HepG2 (cell line): ENCODE data around the gene SLC22A12. TPM values are rescaled to one million over a fixed set of nuclear protein-coding genes. Genes with fewer than 3 reads are reported as not detected.

Experiments used
- ATAC-seq: fragments of 200-7000 bp; cut with Tn5 transposase; 3 replicates; pipeline ENCODE4 v1.9.1; 2020; ENCODE audit warnings: mild to moderate bottlenecking, moderate library complexity
- BruUV-seq: library from RNA; stranded (reverse); fragments of 400-500 nt; replicated peaks from 2 replicates; lab custom pipeline; 2021; lab: Mats Ljungman, UMichigan
- CTCF ChIA-PET: fragments of 300-600 bp; formaldehyde crosslinking; extraction: SDS; loops from one replicate; lab custom pipeline; 2021; ENCODE audit warnings: low total read pairs, inconsistent platforms, low intra/inter-chr PET ratio; lab: Yijun Ruan, JAX
- POLR2A ChIA-PET: fragments of 350-600 bp; sonication (Branson Sonifier 250); formaldehyde crosslinking; loops from one replicate; lab custom pipeline; 2020; ENCODE audit warnings: antibody characterized with exemption, inconsistent platforms; lab: Yijun Ruan, JAX
- DNase-seq: peaks from one replicate; pipeline ENCODE4 v3.0.0-alpha.2; 2015; ENCODE audit warnings: low spot score
- FAIRE-seq: peaks from 3 replicates; lab custom pipeline; 2011; peaks lifted over from hg19 to GRCh38; lab: Jason Lieb, UNC
- H2AFZ ChIP-seq: one replicate; pipeline ENCODE4 v1.6.1; 2011; ENCODE audit warnings: low read length, inconsistent platforms
- H3K27ac ChIP-seq: fragments of 300-600 bp; 3 replicates; pipeline ENCODE4 v1.8.0; 2011; ENCODE audit warnings: mixed run types, mild to moderate bottlenecking, mixed read lengths, low read length, inconsistent platforms; ENCODE audit not compliant: insufficient read depth; ENCODE audit errors: extremely low read length
- H3K27me3 ChIP-seq, 2 experiments: fragments of 200-600 bp in 1 of 2; 2 replicates in 1 of 2; 3 replicates in 1 of 2; pipeline versions ENCODE4 v1.6.0 to v1.8.0; 2011; ENCODE audit warnings: low read length in 2 of 2, mild to moderate bottlenecking in 2 of 2, moderate library complexity in 2 of 2, inconsistent platforms in 1 of 2; ENCODE audit not compliant: insufficient read depth in 2 of 2, control insufficient read depth in 1 of 2
- H3K36me3 ChIP-seq, 2 experiments: fragments of 200-600 bp in 1 of 2; replicated peaks in 1 of 2; 2 replicates in 1 of 2; 3 replicates in 1 of 2; pipeline versions ENCODE4 v1.5.1 to v1.8.0; 2011; ENCODE audit warnings: low read length in 2 of 2, inconsistent platforms in 1 of 2; ENCODE audit not compliant: insufficient read depth in 2 of 2, control insufficient read depth in 1 of 2
- H3K4me1 ChIP-seq: 2 replicates; pipeline ENCODE4 v1.5.1; 2012; ENCODE audit warnings: low read length, inconsistent platforms; ENCODE audit not compliant: insufficient read depth
- H3K4me2 ChIP-seq: 2 replicates; pipeline ENCODE4 v1.6.0; 2011; ENCODE audit warnings: low read depth, low read length, inconsistent platforms
- H3K4me3 ChIP-seq, 3 experiments: fragments of 200-600 bp in 1 of 3; sonication (generic), shearing (Covaris generic) in 1 of 3; replicated peaks in 1 of 3; 2 replicates each; pipeline ENCODE4 v1.5.1; 2011 to 2016; ENCODE audit warnings: low read length in 3 of 3, inconsistent platforms in 2 of 3, low read depth in 2 of 3, mild to moderate bottlenecking in 2 of 3, control low read depth in 1 of 3, mixed read lengths in 1 of 3; ENCODE audit not compliant: insufficient read depth in 1 of 3
- H3K79me2 ChIP-seq: one replicate; pipeline ENCODE4 v1.6.1; 2011; ENCODE audit warnings: low read length, inconsistent platforms; ENCODE audit not compliant: insufficient read depth
- H3K9ac ChIP-seq: 2 replicates; pipeline ENCODE4 v1.6.0; 2011; ENCODE audit warnings: mild to moderate bottlenecking, low read depth, low read length, inconsistent platforms; ENCODE audit not compliant: insufficient read depth
- H3K9me3 ChIP-seq: 2 replicates; pipeline ENCODE4 v1.5.1; 2012; ENCODE audit warnings: mild to moderate bottlenecking, low read length
- H4K20me1 ChIP-seq: 2 replicates; pipeline ENCODE4 v1.6.0; 2011; ENCODE audit warnings: inconsistent platforms, mild to moderate bottlenecking, low read length, moderate library complexity; ENCODE audit not compliant: insufficient read depth
- HNRNPUL1 ChIP-seq: fragments of 200-400 bp; formaldehyde crosslinking; IDR thresholded peaks from 2 replicates; pipeline ENCODE4 v1.6.1; 2017; ENCODE audit warnings: low read depth, mild to moderate bottlenecking, low read length, moderate library complexity
- KLF12 ChIP-seq: sonication (generic); formaldehyde crosslinking; IDR thresholded peaks from 2 replicates; pipeline ENCODE4 v1.4.0; 2020; ENCODE audit warnings: missing genetic modification reagents, borderline replicate concordance
- MED1 ChIP-seq: sonication (generic); formaldehyde crosslinking; IDR thresholded peaks from 2 replicates; pipeline ENCODE4 v1.4.0; 2020; ENCODE audit warnings: missing genetic modification reagents
- NR3C1 ChIP-seq: sonication (generic); formaldehyde crosslinking; IDR thresholded peaks from 2 replicates; pipeline ENCODE4 v1.4.0; 2020; ENCODE audit warnings: missing genetic modification reagents
- TRAFD1 ChIP-seq: sonication (generic); formaldehyde crosslinking; IDR thresholded peaks from 2 replicates; pipeline ENCODE4 v1.5.1; 2020; ENCODE audit warnings: missing genetic modification reagents, mild to moderate bottlenecking, borderline replicate concordance
- ZFYVE20 ChIP-seq: sonication (generic); formaldehyde crosslinking; IDR thresholded peaks from 2 replicates; pipeline ENCODE4 v1.8.0; 2023; ENCODE audit warnings: low read depth, mild to moderate bottlenecking, moderate library complexity, missing genetic modification reagents, borderline replicate concordance
- ZNF180 ChIP-seq: sonication (generic); formaldehyde crosslinking; IDR thresholded peaks from 2 replicates; pipeline ENCODE4 v1.4.0; 2020; ENCODE audit warnings: low read depth, missing genetic modification reagents, borderline replicate concordance
- ZNF205 ChIP-seq: IDR thresholded peaks from 2 replicates; pipeline ENCODE4 v1.6.1; 2018; ENCODE audit warnings: missing biosample characterization, missing genetic modification reagents
- ZNF644 ChIP-seq: IDR thresholded peaks from 2 replicates; pipeline ENCODE4 v1.6.1; 2016; ENCODE audit warnings: low read depth
- ZNF761 ChIP-seq: sonication (generic); formaldehyde crosslinking; conservative IDR thresholded peaks from 2 replicates; pipeline ENCODE4 v1.4.0; 2020; ENCODE audit warnings: mild to moderate bottlenecking, missing genetic modification reagents
- ZNF879 ChIP-seq: sonication (generic); formaldehyde crosslinking; IDR thresholded peaks from 2 replicates; pipeline ENCODE4 v1.8.1; 2023; ENCODE audit warnings: missing genetic modification reagents
- WGBS: methylation state at CpG from one replicate; pipeline ENCODE4 v1.1.6; 2017; ENCODE audit warnings: low lambda C conversion rate; 5-methylcytosine and 5-hydroxymethylcytosine counted together
- in situ Hi-C: cut with HindIII; loops from 2 replicates; pipeline ENCODE4 v1.10.0; 2017; ENCODE audit warnings: low pct_unique_long_range_greater_than_20kb; ENCODE audit not compliant: extremely low pct_ligation_motif_present
- intact Hi-C: fragments of 100-400 bp; cut with micrococcal nuclease; formaldehyde crosslinking; loops from one replicate; pipeline ENCODE4 v1.10.0; 2022; ENCODE audit not compliant: unreplicated experiment
- polyA plus RNA-seq, 8 experiments: library from polyadenylated mRNA; depleted of rRNA in 3 of 8; stranded (reverse) in 7 of 8; unstranded in 1 of 8; fragments of >200 nt; fragmentation: Illumina TruSeq in 4 of 8; extraction: Trizol in 4 of 8; gene quantifications; 2 replicates each; pipeline versions ENCODE4 v1.2.1 to v1.2.3, GENCODE V29; 2011 to 2016; ENCODE audit warnings: low read depth in 4 of 8, missing spikeins in 1 of 8, mixed read lengths in 1 of 8; ENCODE audit not compliant: insufficient read depth in 1 of 8
- total RNA-seq, 5 experiments: library from RNA; depleted of rRNA; stranded (reverse); fragments of >200 nt; fragmentation: Illumina TruSeq; extraction: Trizol; gene quantifications; 2 replicates each; pipeline ENCODE4 v1.2.3, GENCODE V29; 2016; ENCODE audit warnings: low read depth in 1 of 5
- TF ChIP-seq, protein P1 (sequence below): IDR thresholded peaks from 2 replicates; pipeline ENCODE4 v1.6.1; 2012; ENCODE audit warnings: inconsistent platforms
- TF ChIP-seq, protein P2 (sequence below): sonication (generic); formaldehyde crosslinking; IDR thresholded peaks from 2 replicates; pipeline ENCODE4 v1.5.0; 2020; ENCODE audit warnings: mild to moderate bottlenecking, missing genetic modification reagents, borderline replicate concordance

SLC22A12 gene
- total and polyA plus RNA-seq, 2 of the 13 experiments (the other 11 are each of a cell fraction or from before 2014, with no cell fraction given): not detected

GRCh38 chr11:64543818-64544217, 47.2 kb upstream of the SLC22A12 start:
- FAIRE-seq: no peak
- Histone ChIP-seq H3K36me3 (no peaks in the 10 kb centered on the region), H3K4me1 (peaks cover 6% of the 10 kb centered on the region), H3K4me2 (no peak overlapping the region), H3K9ac (no peak overlapping the region), H3K79me2 (no peaks in the 10 kb centered on the region), H4K20me1 (no peaks in the 10 kb centered on the region), H2AFZ (no peak overlapping the region), H3K27me3 (peaks cover 2 to 58% of the 10 kb centered on the region in 2 experiments; a peak in 4 of 5 replicates), H3K27ac (no peak overlapping the region), H3K9me3 (no peaks in the 10 kb centered on the region), H3K4me3 (no peak overlapping the region)
- in situ Hi-C loops (no loop called here), intact Hi-C loops (no loop called here)
- ChIA-PET POLR2A (no interaction called here), CTCF (no interaction called here)
- no peak for DNase-seq
- no TSS peak for BruUV-seq
- no peak for TF ChIP-seq HNRNPUL1
- no peak for TF ChIP-seq ZFYVE20 (CRISPR knock-in tag)
- TF ChIP-seq, protein P1, sequence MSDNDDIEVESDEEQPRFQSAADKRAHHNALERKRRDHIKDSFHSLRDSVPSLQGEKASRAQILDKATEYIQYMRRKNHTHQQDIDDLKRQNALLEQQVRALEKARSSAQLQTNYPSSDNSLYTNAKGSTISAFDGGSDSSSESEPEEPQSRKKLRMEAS: no peak
- no peak for ATAC-seq

GRCh38 chr11:64544616-64545296, 46.3 kb upstream of the SLC22A12 start:
- DNase-seq: no peak
- no TSS peak for BruUV-seq
- no peak overlapping the region for H3K27ac ChIP-seq
- in situ Hi-C loops: no loop called here
- POLR2A ChIA-PET: no interaction called here
- CTCF ChIA-PET: no interaction called here
- intact Hi-C loops: no loop called here
- no peaks in the 10 kb centered on the region for H3K36me3 ChIP-seq
- H3K27me3 ChIP-seq: peaks cover 2 to 58% of the 10 kb centered on the region in 2 experiments; a peak in 4 of 5 replicates
- H3K79me2 ChIP-seq: no peaks in the 10 kb centered on the region
- no peak overlapping the region for H3K4me2 ChIP-seq
- H2AFZ ChIP-seq: no peak overlapping the region
- FAIRE-seq: no peak
- H4K20me1 ChIP-seq: no peaks in the 10 kb centered on the region
- H3K9ac ChIP-seq: no peak overlapping the region
- H3K9me3 ChIP-seq: no peaks in the 10 kb centered on the region
- H3K4me3 ChIP-seq: no peak overlapping the region
- no peak for ATAC-seq
- peaks cover 6% of the 10 kb centered on the region for H3K4me1 ChIP-seq
- 20% methylated on average over 2 of the region's 2 CpGs for WGBS
- no peak for TF ChIP-seq ZNF180 (CRISPR knock-in tag)
- no peak for TF ChIP-seq ZNF205 (CRISPR knock-in tag)
- TF ChIP-seq TRAFD1 (CRISPR knock-in tag): no peak
- no peak for TF ChIP-seq MED1
- TF ChIP-seq, protein P2, sequence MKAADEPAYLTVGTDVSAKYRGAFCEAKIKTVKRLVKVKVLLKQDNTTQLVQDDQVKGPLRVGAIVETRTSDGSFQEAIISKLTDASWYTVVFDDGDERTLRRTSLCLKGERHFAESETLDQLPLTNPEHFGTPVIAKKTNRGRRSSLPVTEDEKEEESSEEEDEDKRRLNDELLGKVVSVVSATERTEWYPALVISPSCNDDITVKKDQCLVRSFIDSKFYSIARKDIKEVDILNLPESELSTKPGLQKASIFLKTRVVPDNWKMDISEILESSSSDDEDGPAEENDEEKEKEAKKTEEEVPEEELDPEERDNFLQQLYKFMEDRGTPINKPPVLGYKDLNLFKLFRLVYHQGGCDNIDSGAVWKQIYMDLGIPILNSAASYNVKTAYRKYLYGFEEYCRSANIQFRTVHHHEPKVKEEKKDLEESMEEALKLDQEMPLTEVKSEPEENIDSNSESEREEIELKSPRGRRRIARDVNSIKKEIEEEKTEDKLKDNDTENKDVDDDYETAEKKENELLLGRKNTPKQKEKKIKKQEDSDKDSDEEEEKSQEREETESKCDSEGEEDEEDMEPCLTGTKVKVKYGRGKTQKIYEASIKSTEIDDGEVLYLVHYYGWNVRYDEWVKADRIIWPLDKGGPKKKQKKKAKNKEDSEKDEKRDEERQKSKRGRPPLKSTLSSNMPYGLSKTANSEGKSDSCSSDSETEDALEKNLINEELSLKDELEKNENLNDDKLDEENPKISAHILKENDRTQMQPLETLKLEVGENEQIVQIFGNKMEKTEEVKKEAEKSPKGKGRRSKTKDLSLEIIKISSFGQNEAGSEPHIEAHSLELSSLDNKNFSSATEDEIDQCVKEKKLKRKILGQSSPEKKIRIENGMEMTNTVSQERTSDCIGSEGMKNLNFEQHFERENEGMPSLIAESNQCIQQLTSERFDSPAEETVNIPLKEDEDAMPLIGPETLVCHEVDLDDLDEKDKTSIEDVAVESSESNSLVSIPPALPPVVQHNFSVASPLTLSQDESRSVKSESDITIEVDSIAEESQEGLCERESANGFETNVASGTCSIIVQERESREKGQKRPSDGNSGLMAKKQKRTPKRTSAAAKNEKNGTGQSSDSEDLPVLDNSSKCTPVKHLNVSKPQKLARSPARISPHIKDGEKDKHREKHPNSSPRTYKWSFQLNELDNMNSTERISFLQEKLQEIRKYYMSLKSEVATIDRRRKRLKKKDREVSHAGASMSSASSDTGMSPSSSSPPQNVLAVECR (CRISPR knock-in tag): no peak
- no peak for TF ChIP-seq ZNF761 (CRISPR knock-in tag)
- no peak for TF ChIP-seq ZNF879 (CRISPR knock-in tag)
- no peak for TF ChIP-seq NR3C1 (CRISPR knock-in tag)
- TF ChIP-seq ZNF644 (CRISPR knock-in tag): no peak
- no peak for TF ChIP-seq KLF12 (CRISPR knock-in tag)
